Upper lobe of left lung (tissue), 6 donors: Measurements from ENCODE around the gene C2. TPM values are rescaled to one million over a fixed set of nuclear protein-coding genes. Genes with fewer than 3 reads are reported as not detected.

Experiments
- ATAC-seq, 2 donors: fragments of 200-7000 bp; cut with Tn5 transposase; one replicate each; pipeline ENCODE4 v1.9.1; 2022; ENCODE audit warnings: mild to moderate bottlenecking in 2 of 2, moderate library complexity in 2 of 2; ENCODE audit not compliant: low FRiP score in 2 of 2
- DNase-seq, 2 donors: peaks; one replicate each; pipeline ENCODE4 v3.0.0-alpha.2; 2019 to 2020
- H3K27ac ChIP-seq, 4 donors: fragments of 200-600 bp; sonication (generic); one replicate each; pipeline ENCODE4 v1.5.1; 2016 to 2019
- H3K27me3 ChIP-seq, 4 donors: fragments of 200-600 bp; sonication (generic); one replicate each; pipeline ENCODE4 v1.5.1; 2017 to 2019
- H3K36me3 ChIP-seq, 4 donors: fragments of 200-600 bp; sonication (generic); one replicate each; pipeline ENCODE4 v1.5.1; 2016 to 2019
- H3K4me1 ChIP-seq, 4 donors: fragments of 200-600 bp; sonication (generic); one replicate each; pipeline ENCODE4 v1.5.1; 2018 to 2019
- H3K4me3 ChIP-seq, 4 donors: fragments of 200-600 bp; sonication (generic); one replicate each; pipeline ENCODE4 v1.5.1; 2017 to 2019; ENCODE audit warnings: mild to moderate bottlenecking in 2 of 4, moderate library complexity in 1 of 4
- H3K9me3 ChIP-seq, 4 donors: fragments of 200-600 bp; sonication (generic); one replicate each; pipeline ENCODE4 v1.5.1; 2018 to 2019
- EP300 ChIP-seq, 4 donors: sonication (generic); formaldehyde crosslinking; IDR thresholded peaks; one replicate each; pipeline ENCODE4 v1.5.1; 2017; ENCODE audit warnings: antibody characterized with exemption in 4 of 4, control low read depth in 2 of 4
- POLR2A ChIP-seq, 4 donors: fragments of 450-650 bp; IDR thresholded peaks; one replicate each; pipeline ENCODE4 v1.5.1; 2016 to 2017; ENCODE audit warnings: antibody characterized with exemption in 4 of 4, mild to moderate bottlenecking in 2 of 4
- POLR2AphosphoS5 ChIP-seq, 2 donors: sonication (generic); formaldehyde crosslinking; IDR thresholded peaks; one replicate each; pipeline ENCODE4 v1.5.1; 2017; ENCODE audit warnings: antibody characterized with exemption in 2 of 2
- WGBS, 2 donors: methylation state at CpG; one replicate each; pipeline ENCODE4 v1.1.5; 2017 to 2018; 5-methylcytosine and 5-hydroxymethylcytosine counted together
- total RNA-seq, 6 donors: library from RNA; depleted of rRNA in 4 of 6; stranded (reverse); fragments of >200 nt in 4 of 6; gene quantifications; one replicate each; pipeline versions ENCODE4 v1.1.0 to v1.2.1, GENCODE V29; 2016 to 2021
- TF ChIP-seq, protein P1 (sequence below), 6 experiments: fragments of 450-650 bp in 4 of 6; fragments of 200-600 bp in 2 of 6; sonication (generic) in 2 of 6; IDR thresholded peaks; one replicate each; pipeline ENCODE4 v1.5.1; 2016 to 2019; ENCODE audit warnings: antibody characterized with exemption in 6 of 6
- donor health status: DM: no; HTN: no; CAD: no; lungs with moderate emphysema.
- donor health status: DM: no; HTN: yes; CAD: no; lungs with severe emphysema.

The C2 gene
- total RNA-seq, 6 donors from 2014 or later, result 119 to 322 (median 233) TPM

DNA sequence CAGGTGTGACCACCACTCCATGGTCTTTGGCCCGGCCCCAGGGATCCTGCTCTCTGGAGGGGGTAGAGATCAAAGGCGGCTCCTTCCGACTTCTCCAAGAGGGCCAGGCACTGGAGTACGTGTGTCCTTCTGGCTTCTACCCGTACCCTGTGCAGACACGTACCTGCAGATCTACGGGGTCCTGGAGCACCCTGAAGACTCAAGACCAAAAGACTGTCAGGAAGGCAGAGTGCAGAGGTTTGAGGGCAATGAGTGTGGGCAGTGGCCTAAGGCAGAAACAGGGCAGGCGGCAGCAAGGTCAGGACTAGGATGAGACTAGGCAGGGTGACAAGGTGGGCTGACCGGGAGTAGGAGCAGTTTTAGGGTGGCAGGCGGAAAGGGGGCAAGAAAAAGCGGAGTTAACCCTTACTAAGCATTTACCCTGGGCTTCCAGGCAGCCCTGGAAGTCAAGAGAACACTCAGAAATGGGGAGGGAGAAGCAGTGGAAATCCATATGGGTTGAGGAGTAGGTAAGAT, 18.9 kb downstream of the C2 start:
- no peak for DNase-seq
- ATAC-seq, result no peak
- Histone ChIP-seq H3K27ac (peak overlapping the region; percentile 76 to 90 (median 86)), H3K36me3 (peaks cover 0 to 35% (median 22%) of the 10 kb centered on the region in 4 donors), H3K4me1 (peaks cover 17 to 28% (median 21%) of the 10 kb centered on the region in 4 donors), H3K27me3 (no peaks in the 10 kb centered on the region), H3K4me3 (peak overlapping the region in 3 of 4 donors; percentile 3 to 39 (median 26)), H3K9me3 (no peaks in the 10 kb centered on the region)
- WGBS, 2 donors, result 81 to 82% methylated on average over 10 to 11 of the region's 11 CpGs
- TF ChIP-seq EP300 (IDR thresholded peaks at IDR 0.05), result no peak
- TF ChIP-seq POLR2AphosphoS5 (IDR thresholded peaks at IDR 0.05), result no peak
- no peak for TF ChIP-seq POLR2A (IDR thresholded peaks at IDR 0.05)
- TF ChIP-seq, protein P1, sequence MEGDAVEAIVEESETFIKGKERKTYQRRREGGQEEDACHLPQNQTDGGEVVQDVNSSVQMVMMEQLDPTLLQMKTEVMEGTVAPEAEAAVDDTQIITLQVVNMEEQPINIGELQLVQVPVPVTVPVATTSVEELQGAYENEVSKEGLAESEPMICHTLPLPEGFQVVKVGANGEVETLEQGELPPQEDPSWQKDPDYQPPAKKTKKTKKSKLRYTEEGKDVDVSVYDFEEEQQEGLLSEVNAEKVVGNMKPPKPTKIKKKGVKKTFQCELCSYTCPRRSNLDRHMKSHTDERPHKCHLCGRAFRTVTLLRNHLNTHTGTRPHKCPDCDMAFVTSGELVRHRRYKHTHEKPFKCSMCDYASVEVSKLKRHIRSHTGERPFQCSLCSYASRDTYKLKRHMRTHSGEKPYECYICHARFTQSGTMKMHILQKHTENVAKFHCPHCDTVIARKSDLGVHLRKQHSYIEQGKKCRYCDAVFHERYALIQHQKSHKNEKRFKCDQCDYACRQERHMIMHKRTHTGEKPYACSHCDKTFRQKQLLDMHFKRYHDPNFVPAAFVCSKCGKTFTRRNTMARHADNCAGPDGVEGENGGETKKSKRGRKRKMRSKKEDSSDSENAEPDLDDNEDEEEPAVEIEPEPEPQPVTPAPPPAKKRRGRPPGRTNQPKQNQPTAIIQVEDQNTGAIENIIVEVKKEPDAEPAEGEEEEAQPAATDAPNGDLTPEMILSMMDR (IDR thresholded peaks at IDR 0.05), result no peak

DNA sequence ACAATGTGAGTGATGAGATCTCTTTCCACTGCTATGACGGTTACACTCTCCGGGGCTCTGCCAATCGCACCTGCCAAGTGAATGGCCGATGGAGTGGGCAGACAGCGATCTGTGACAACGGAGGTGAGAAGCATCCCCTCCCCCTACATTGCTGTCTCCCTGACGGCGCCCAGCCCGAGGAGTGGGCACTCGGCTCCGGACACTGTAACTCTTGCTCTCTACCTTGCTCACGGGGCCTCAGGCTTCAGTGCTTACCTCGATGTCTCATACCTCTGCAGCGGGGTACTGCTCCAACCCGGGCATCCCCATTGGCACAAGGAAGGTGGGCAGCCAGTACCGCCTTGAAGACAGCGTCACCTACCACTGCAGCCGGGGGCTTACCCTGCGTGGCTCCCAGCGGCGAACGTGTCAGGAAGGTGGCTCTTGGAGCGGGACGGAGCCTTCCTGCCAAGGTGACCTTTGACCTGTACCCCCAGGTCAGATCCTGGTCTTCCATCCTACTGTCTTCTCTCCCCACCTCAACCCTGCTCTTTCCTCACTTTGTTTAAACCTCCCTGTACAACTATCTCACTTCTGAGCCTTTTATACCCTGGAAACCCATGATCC, 19.7 kb downstream of the C2 start:
- ATAC-seq (no peak), DNase-seq (no peak)
- TF ChIP-seq, protein P1 (IDR thresholded peaks at IDR 0.05), result no peak
- TF ChIP-seq EP300 (IDR thresholded peaks at IDR 0.05) (no peak), POLR2A (IDR thresholded peaks at IDR 0.05) (no peak), POLR2AphosphoS5 (IDR thresholded peaks at IDR 0.05) (no peak)
- Histone ChIP-seq H3K9me3 (no peaks in the 10 kb centered on the region), H3K4me3 (no peak overlapping the region), H3K27me3 (no peaks in the 10 kb centered on the region), H3K36me3 (peaks cover 0 to 42% (median 29%) of the 10 kb centered on the region in 4 donors), H3K27ac (no peak overlapping the region), H3K4me1 (peaks cover 17 to 28% (median 22%) of the 10 kb centered on the region in 4 donors)
- WGBS, 2 donors, result 85 to 90% methylated on average over 21 of the region's 24 CpGs

DNA sequence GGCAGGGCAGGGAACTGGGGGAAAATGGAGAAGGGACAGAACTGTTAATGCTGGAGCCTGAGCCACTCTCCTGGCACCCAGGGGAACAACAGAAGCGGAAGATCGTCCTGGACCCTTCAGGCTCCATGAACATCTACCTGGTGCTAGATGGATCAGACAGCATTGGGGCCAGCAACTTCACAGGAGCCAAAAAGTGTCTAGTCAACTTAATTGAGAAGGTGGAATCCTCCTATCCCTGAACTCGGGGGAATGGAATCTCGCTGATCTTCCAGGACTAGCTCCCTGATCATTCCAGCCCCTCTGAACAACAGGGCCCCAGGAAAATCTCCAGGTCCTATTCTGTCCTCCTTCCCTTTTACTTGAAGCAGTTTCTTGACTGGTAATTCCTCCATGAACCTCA, 20.3 kb downstream of the C2 start:
- H3K9me3 ChIP-seq, result no peaks in the 10 kb centered on the region
- ATAC-seq (no peak), DNase-seq (no peak)
- H3K4me1 ChIP-seq, result peaks cover 17 to 28% (median 23%) of the 10 kb centered on the region in 4 donors
- peaks cover 0 to 44% (median 33%) of the 10 kb centered on the region in 4 donors for H3K36me3 ChIP-seq
- no peak overlapping the region for H3K4me3 ChIP-seq
- TF ChIP-seq POLR2AphosphoS5 (IDR thresholded peaks at IDR 0.05) (no peak), EP300 (IDR thresholded peaks at IDR 0.05) (no peak), POLR2A (IDR thresholded peaks at IDR 0.05) (no peak)
- TF ChIP-seq, protein P1 (IDR thresholded peaks at IDR 0.05), result no peak
- no peak overlapping the region for H3K27ac ChIP-seq
- H3K27me3 ChIP-seq, result no peaks in the 10 kb centered on the region
- WGBS, 2 donors, result 92 to 96% methylated on average over 4 of the region's 4 CpGs

DNA sequence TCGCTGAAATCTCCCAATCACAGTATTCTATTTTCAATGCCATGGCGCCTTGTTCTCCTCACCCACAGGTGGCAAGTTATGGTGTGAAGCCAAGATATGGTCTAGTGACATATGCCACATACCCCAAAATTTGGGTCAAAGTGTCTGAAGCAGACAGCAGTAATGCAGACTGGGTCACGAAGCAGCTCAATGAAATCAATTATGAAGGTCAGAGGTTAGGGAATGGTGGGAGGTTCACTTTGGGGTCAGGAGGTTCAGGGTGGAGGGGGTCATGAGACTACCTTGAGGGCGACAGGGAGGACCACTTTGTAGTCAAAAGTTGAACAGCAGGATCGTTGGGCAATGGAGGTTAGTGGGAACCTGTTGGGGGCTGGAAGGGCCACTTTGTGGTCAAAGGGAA, 20.8 kb downstream of the C2 start:
- peak overlapping the region in 1 of 4 donors; percentile 37 for H3K27ac ChIP-seq
- TF ChIP-seq POLR2A (IDR thresholded peaks at IDR 0.05) (no peak), POLR2AphosphoS5 (IDR thresholded peaks at IDR 0.05) (no peak), EP300 (IDR thresholded peaks at IDR 0.05) (no peak)
- TF ChIP-seq, protein P1 (IDR thresholded peaks at IDR 0.05), result no peak
- no peak for ATAC-seq
- H3K27me3 ChIP-seq, result no peaks in the 10 kb centered on the region
- H3K4me3 ChIP-seq, result no peak overlapping the region
- no peaks in the 10 kb centered on the region for H3K9me3 ChIP-seq
- peaks cover 17 to 28% (median 23%) of the 10 kb centered on the region in 4 donors for H3K4me1 ChIP-seq
- no peak for DNase-seq
- WGBS, 2 donors, result 82 to 83% methylated on average over 5 of the region's 5 CpGs
- H3K36me3 ChIP-seq, result peaks cover 0 to 45% (median 34%) of the 10 kb centered on the region in 4 donors
